Effector memory CD4-positive, alpha-beta T cell (primary cell): ENCODE results near the gene SESN1.
"Not testable (repeated sequence)": the region's sequence is repeated elsewhere in the genome, so short reads cannot be mapped to it uniquely, and the experiment has no call there.

Experiments
- DNase-seq, 3 donors: peaks; one replicate each; pipeline ENCODE4 v3.0.0-alpha.2; 2020
- H3K27ac ChIP-seq: 2 replicates; pipeline ENCODE4 v1.7.0; 2013; ENCODE audit warnings: mild to moderate bottlenecking, low read length, moderate library complexity; ENCODE audit not compliant: insufficient read depth, poor library complexity, severe bottlenecking
- H3K27me3 ChIP-seq: replicated peaks from 2 replicates; pipeline ENCODE4 v1.7.0; 2013; ENCODE audit warnings: mild to moderate bottlenecking, low read length; ENCODE audit not compliant: insufficient read depth, control insufficient read depth, poor library complexity, severe bottlenecking
- H3K36me3 ChIP-seq: 2 replicates; pipeline ENCODE4 v1.7.0; 2013; ENCODE audit warnings: mild to moderate bottlenecking, low read length, moderate library complexity; ENCODE audit not compliant: control insufficient read depth, insufficient read depth
- H3K4me1 ChIP-seq: 2 replicates; pipeline ENCODE4 v1.7.0; 2013; ENCODE audit warnings: low read length, mild to moderate bottlenecking; ENCODE audit not compliant: control insufficient read depth, insufficient read depth, poor library complexity, severe bottlenecking
- H3K4me3 ChIP-seq: 2 replicates; pipeline ENCODE4 v1.7.0; 2013; ENCODE audit warnings: low read length, low read depth, mild to moderate bottlenecking; ENCODE audit not compliant: insufficient read depth, poor library complexity, severe bottlenecking
- H3K9me3 ChIP-seq: 2 replicates; pipeline ENCODE4 v1.7.0; 2013; ENCODE audit warnings: mild to moderate bottlenecking, low read length, moderate library complexity; ENCODE audit not compliant: control insufficient read depth
- total RNA-seq, 3 donors: gene quantifications; one replicate each; lab custom pipeline; 2026; lab: John Stamatoyannopoulos, UW

SESN1 gene
- 95.7 to 127 (median 112) reads per million in 3 donors for total RNA-seq

DNA sequence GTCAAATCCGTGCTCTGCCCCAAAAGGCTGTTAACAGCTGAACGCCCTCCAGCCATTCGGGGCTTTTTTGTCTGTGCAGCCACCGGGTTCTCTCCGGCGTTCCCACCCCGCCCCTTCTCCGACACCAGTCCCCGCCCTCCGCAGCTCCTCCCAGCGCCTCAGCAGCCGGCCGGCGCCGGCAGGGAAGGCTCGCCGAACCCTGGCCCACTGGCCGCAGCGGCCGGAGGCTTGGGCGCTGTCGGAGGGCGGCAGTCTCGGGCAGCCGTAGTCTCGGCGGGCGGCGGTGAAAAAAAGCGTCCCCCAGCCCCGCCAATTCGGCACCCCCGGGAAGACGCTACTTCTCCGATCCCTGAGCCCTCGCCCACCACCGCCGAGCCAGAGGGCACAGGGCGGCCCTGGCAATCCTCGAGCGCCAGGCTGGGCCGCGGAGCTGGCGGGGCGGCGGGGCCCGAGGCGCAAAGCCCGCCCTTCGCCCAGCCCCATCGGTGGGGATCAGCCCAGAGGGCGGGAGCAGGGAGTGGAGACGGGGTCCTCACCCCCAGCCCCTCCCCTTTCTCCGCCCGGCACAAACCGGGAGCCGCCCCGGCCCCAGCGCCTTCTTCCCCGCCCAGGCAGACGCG, at the start of gene SESN1:
Gene SESN1, minus strand, starts transcription at position 431 of the 620 bp plus-strand sequence. CDS start 773 bp downstream, outside the sequence.
- Histone ChIP-seq H3K9me3 (no peaks in the 10 kb centered on the region), H3K4me1 (peaks cover 9% of the 10 kb centered on the region)

DNA sequence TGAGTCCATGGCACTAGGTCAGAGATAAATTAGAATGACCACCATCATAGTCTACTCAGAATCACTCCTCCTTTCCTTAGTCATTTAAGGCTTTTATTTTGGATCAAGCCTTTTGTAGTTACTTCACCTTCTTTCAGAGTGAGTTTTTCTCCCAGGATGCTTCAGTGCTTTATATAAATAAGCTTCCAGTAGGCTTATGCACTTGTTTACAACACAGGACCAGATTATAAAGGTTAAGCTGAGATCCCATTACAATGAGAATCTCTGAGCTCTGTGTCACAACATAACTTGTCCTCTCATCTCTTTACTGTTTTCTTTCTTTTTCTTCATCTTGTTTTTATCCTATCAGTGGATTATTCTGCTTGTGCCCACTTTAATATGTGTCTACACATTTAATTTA, 48.5 kb upstream of the SESN1 start:
- Histone ChIP-seq H3K4me1 (no peaks in the 10 kb centered on the region), H3K27me3 (no peaks in the 10 kb centered on the region), H3K9me3 (no peaks in the 10 kb centered on the region), H3K36me3 (no peaks in the 10 kb centered on the region), H3K27ac (no peak overlapping the region), H3K4me3 (no peak overlapping the region)
- no peak for DNase-seq

More for the DNA sequence above, at the start of gene SESN1:
- no peaks in the 10 kb centered on the region for H3K36me3 ChIP-seq
- peak within 1 kb of the TSS; percentile 74 for H3K4me3 ChIP-seq
- H3K27ac ChIP-seq, result peak within 1 kb of the TSS; percentile 99
- DNase-seq, result peak; percentile 74 to 79 (median 76)
- H3K27me3 ChIP-seq, result no peaks in the 10 kb centered on the region

DNA sequence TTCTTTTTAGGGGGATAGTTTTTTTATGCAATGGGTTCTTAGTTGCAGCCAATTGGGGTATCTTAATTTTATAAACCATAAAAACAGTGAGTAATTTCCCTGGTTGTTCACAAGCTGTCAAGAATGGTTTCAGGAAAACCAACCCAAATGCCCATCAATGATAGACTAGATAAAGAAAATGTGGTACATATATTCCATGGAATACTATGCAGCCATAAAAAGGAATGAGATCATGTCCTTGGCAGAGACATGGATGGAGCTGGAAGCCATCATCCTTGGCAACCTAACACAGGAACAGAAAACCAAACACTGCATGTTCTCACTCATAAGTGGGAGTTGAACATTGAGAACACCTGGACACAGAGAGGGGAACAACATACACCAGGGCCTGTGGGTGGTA, 47.4 kb upstream of the SESN1 start:
- H3K27ac ChIP-seq, H3K9me3 ChIP-seq, H3K36me3 ChIP-seq, DNase-seq, H3K4me3 ChIP-seq, H3K27me3 ChIP-seq, H3K4me1 ChIP-seq: not testable (repeated sequence)

DNA sequence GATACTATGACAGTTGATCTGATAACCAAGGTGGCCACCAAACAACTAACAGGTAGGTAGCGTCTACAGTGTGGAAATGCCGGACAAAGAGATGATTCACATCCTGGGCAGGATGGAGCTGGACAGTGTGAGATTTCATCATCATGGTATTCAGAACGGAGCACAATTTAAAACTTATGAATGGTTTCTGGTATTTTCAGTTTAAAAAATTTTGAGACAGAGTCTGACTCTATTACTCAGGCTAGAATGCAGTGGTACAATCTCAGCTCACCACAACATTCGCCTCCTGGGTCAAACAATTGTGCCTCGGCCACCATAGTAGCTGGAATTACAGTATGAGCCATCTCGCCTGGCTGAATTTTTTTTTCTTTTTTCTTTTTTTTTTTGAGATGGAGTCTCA, 44.5 kb upstream of the SESN1 start:
- H3K9me3 ChIP-seq, result no peaks in the 10 kb centered on the region
- DNase-seq, result no peak
- H3K4me3 ChIP-seq, result no peak overlapping the region
- H3K4me1 ChIP-seq, result no peaks in the 10 kb centered on the region
- H3K27me3 ChIP-seq, result no peaks in the 10 kb centered on the region
- H3K27ac ChIP-seq, result no peak overlapping the region
- no peaks in the 10 kb centered on the region for H3K36me3 ChIP-seq

GRCh38 chr6:109136530-109136929, 41.9 kb upstream of the SESN1 start:
- not testable (repeated sequence) for H3K4me1 ChIP-seq, H3K9me3 ChIP-seq, H3K4me3 ChIP-seq, H3K36me3 ChIP-seq, DNase-seq, H3K27ac ChIP-seq, H3K27me3 ChIP-seq

DNA sequence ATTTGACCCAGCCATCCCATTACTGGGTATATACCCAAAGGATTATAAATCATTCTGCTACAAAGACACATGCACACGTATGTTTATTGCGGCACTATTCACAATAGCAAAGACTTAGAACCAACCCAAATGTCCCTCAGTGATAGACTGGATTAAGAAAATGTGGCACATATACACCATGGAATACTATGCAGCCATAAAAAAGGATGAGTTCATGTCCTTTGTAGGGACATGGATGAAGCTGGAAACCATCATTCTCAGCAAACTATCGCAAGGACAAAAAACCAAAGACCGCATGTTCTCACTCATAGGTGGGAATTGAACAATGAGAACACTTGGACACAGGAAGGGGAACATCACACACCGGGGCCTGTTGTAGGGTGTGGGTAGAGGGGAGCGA, 41.4 kb upstream of the SESN1 start:
- H3K9me3 ChIP-seq, H3K27ac ChIP-seq, H3K4me3 ChIP-seq, H3K36me3 ChIP-seq, DNase-seq, H3K27me3 ChIP-seq, H3K4me1 ChIP-seq: not testable (repeated sequence)

DNA sequence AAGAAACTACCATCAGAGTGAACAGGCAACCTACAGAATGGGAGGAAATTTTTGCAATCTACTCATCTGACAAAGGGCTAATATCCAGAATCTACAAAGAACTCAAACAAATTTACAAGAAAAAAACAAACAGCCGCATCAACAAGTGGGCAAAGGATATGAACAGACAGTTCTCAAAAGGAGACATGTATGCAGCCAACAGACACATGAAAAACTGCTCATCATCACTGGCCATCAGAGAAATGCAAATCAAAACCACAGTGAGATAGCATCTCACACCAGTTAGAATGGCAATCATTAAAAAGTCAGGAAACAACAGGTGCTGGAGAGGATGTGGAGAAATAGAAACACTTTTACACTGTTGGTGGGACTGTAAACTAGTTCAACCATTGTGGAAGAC, 41.0 kb upstream of the SESN1 start:
- not testable (repeated sequence) for H3K27me3 ChIP-seq, H3K36me3 ChIP-seq, H3K4me3 ChIP-seq, H3K4me1 ChIP-seq, DNase-seq, H3K27ac ChIP-seq, H3K9me3 ChIP-seq

GRCh38 chr6:109130065-109130464, 35.4 kb upstream of the SESN1 start:
- H3K4me1 ChIP-seq, result no peaks in the 10 kb centered on the region
- no peaks in the 10 kb centered on the region for H3K36me3 ChIP-seq
- H3K27me3 ChIP-seq, result no peaks in the 10 kb centered on the region
- no peak for DNase-seq
- no peak overlapping the region for H3K4me3 ChIP-seq
- no peaks in the 10 kb centered on the region for H3K9me3 ChIP-seq
- H3K27ac ChIP-seq, result no peak overlapping the region

DNA sequence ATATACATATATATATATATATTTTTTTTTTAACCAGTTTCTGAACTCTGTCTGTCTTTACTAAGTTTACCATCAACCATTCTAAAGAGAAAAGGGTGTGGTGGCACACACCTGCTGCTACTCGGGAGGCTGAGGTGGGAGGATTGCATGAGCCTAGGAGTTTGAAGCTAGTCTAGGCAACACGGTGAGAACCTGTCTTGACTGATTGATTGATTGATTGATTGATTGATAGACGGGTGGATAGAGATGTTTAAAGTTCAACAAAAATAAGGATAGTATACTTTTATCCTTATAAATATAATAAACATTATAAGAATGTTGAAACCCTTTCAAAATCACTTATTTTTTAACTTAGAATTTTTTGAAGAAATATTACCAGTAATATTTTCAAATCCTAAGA, 30.9 kb upstream of the SESN1 start:
- no peaks in the 10 kb centered on the region for H3K4me1 ChIP-seq
- H3K27ac ChIP-seq, result no peak overlapping the region
- DNase-seq, result no peak
- no peaks in the 10 kb centered on the region for H3K9me3 ChIP-seq
- no peaks in the 10 kb centered on the region for H3K27me3 ChIP-seq
- H3K36me3 ChIP-seq, result no peaks in the 10 kb centered on the region
- no peak overlapping the region for H3K4me3 ChIP-seq

DNA sequence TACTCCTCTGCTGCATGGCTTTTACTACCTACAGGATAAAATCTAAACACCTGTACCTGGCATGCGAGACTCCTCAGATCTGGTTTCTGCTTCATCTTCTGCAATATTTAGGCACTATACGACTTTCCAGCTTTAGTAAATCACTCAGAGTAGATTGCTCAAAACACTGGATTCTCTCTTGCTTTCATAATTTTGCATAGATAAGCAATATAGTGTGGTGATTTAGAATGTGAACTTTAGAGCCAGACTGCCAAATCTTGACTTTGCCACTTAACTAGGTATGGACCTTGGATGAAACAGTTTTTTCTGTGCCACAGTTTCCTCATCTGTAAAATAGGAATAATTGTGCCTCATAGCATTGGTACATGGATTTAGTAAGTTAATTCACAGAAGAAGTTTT, 29.6 kb upstream of the SESN1 start:
- Histone ChIP-seq H3K27ac (no peak overlapping the region), H3K4me1 (no peaks in the 10 kb centered on the region), H3K36me3 (no peaks in the 10 kb centered on the region), H3K27me3 (no peaks in the 10 kb centered on the region), H3K9me3 (no peaks in the 10 kb centered on the region), H3K4me3 (no peak overlapping the region)
- no peak for DNase-seq
